ENCODE measurements around the gene ASPM.

- TF ChIP-seq, protein P1, sequence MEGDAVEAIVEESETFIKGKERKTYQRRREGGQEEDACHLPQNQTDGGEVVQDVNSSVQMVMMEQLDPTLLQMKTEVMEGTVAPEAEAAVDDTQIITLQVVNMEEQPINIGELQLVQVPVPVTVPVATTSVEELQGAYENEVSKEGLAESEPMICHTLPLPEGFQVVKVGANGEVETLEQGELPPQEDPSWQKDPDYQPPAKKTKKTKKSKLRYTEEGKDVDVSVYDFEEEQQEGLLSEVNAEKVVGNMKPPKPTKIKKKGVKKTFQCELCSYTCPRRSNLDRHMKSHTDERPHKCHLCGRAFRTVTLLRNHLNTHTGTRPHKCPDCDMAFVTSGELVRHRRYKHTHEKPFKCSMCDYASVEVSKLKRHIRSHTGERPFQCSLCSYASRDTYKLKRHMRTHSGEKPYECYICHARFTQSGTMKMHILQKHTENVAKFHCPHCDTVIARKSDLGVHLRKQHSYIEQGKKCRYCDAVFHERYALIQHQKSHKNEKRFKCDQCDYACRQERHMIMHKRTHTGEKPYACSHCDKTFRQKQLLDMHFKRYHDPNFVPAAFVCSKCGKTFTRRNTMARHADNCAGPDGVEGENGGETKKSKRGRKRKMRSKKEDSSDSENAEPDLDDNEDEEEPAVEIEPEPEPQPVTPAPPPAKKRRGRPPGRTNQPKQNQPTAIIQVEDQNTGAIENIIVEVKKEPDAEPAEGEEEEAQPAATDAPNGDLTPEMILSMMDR (IDR thresholded peaks at IDR 0.05), result no peak
- TF ChIP-seq MEF2A (IDR thresholded peaks at IDR 0.05; ENCODE audit: borderline replicate concordance, low read depth), result no peak
Observed at GRCh38 chr1:197170538-197170937, 24.1 kb upstream of the ASPM start.
